K562 (cell line): ENCODE results near the gene TMPRSS5. TPM values are rescaled to one million over a fixed set of nuclear protein-coding genes. Genes with fewer than 3 reads are reported as not detected.

Experiments
- ATAC-seq: fragments of 200-7000 bp; cut with Tn5 transposase; 3 replicates; pipeline ENCODE4 v1.9.1; 2020; ENCODE audit warnings: moderate library complexity
- BruUV-seq: library from RNA; stranded (reverse); fragments of 400-500 nt; replicated peaks from 2 replicates; lab custom pipeline; 2021; lab: Mats Ljungman, UMichigan
- CTCF ChIA-PET: fragments of 300-600 bp; formaldehyde crosslinking; extraction: SDS; loops from one replicate; lab custom pipeline; 2021; ENCODE audit warnings: low intra/inter-chr PET ratio; lab: Yijun Ruan, JAX
- POLR2A ChIA-PET: fragments of 300-600, 350-650 bp; sonication (Branson Sonifier 250); formaldehyde crosslinking; extraction: SDS; loops from one replicate; lab custom pipeline; 2021; ENCODE audit warnings: antibody characterized with exemption, inconsistent platforms; lab: Yijun Ruan, JAX
- DNase-seq, 4 experiments: peaks; one replicate each; pipeline versions ENCODE4 v3.0.0 to v3.0.0-alpha.2; 2011 to 2018; ENCODE audit warnings: low spot score in 3 of 4, mixed read lengths in 3 of 4; ENCODE audit errors: extremely low read depth in 1 of 4
- FAIRE-seq: peaks from 2 replicates; lab custom pipeline; 2011; peaks lifted over from hg19 to GRCh38; lab: Jason Lieb, UNC
- H2AFZ ChIP-seq: 2 replicates; pipeline ENCODE4 v1.6.0; 2011; ENCODE audit warnings: low read depth, low read length, control low read depth, inconsistent platforms
- H3K27ac ChIP-seq: fragments of 200-600 bp; 3 replicates; pipeline ENCODE4 v1.8.0; 2011; ENCODE audit warnings: low read depth, mild to moderate bottlenecking, control low read depth, inconsistent platforms, low read length, moderate library complexity, mixed read lengths; ENCODE audit errors: extremely low read depth
- H3K27me3 ChIP-seq, 2 experiments: fragments of 300-600 bp in 1 of 2; 2 replicates in 1 of 2; 3 replicates in 1 of 2; pipeline versions ENCODE4 v1.6.0 to v1.8.0; 2011; ENCODE audit warnings: inconsistent platforms in 2 of 2, low read length in 2 of 2, mild to moderate bottlenecking in 1 of 2, mixed read lengths in 1 of 2, moderate library complexity in 1 of 2; ENCODE audit not compliant: control insufficient read depth in 2 of 2, insufficient read depth in 2 of 2
- H3K36me3 ChIP-seq: fragments of 300-600 bp; 3 replicates; pipeline ENCODE4 v1.8.0; 2011; ENCODE audit warnings: mild to moderate bottlenecking, low read length, inconsistent platforms; ENCODE audit not compliant: control insufficient read depth, insufficient read depth
- H3K4me1 ChIP-seq, 2 experiments: fragments of 200-600 bp in 1 of 2; replicated peaks in 1 of 2; 2 replicates in 1 of 2; 3 replicates in 1 of 2; pipeline versions ENCODE4 v1.5.1 to v1.8.0; 2011; ENCODE audit warnings: inconsistent platforms in 2 of 2, low read length in 2 of 2, mild to moderate bottlenecking in 1 of 2, mixed read lengths in 1 of 2, moderate library complexity in 1 of 2; ENCODE audit not compliant: control insufficient read depth in 2 of 2, insufficient read depth in 2 of 2
- H3K4me2 ChIP-seq: 2 replicates; pipeline ENCODE4 v1.6.1; 2011; ENCODE audit warnings: low read length, control low read depth, inconsistent platforms, mixed read lengths; ENCODE audit not compliant: insufficient read depth
- H3K4me3 ChIP-seq: fragments of 200-600 bp; sonication (generic), shearing (Covaris generic); 2 replicates; pipeline ENCODE4 v1.5.1; 2016; ENCODE audit warnings: control low read depth, inconsistent platforms
- H3K79me2 ChIP-seq: fragments of 200-600 bp; 3 replicates; pipeline ENCODE4 v1.8.0; 2011; ENCODE audit warnings: low read length, inconsistent platforms; ENCODE audit not compliant: control insufficient read depth, insufficient read depth
- H3K9ac ChIP-seq, 2 experiments: 2 replicates each; pipeline versions ENCODE4 v1.6.0 to v1.6.1; 2011; ENCODE audit warnings: low read depth in 2 of 2, low read length in 2 of 2, control low read depth in 1 of 2, inconsistent platforms in 1 of 2, mild to moderate bottlenecking in 1 of 2, mixed read lengths in 1 of 2; ENCODE audit not compliant: insufficient read depth in 1 of 2
- H3K9me1 ChIP-seq: one replicate; pipeline ENCODE4 v1.6.0; 2011; ENCODE audit warnings: inconsistent platforms, mild to moderate bottlenecking, low read length, moderate library complexity; ENCODE audit not compliant: control insufficient read depth, insufficient read depth
- H3K9me3 ChIP-seq: replicated peaks from 2 replicates; pipeline ENCODE4 v1.5.1; 2011; ENCODE audit warnings: low read depth, low read length, inconsistent platforms; ENCODE audit not compliant: control insufficient read depth, insufficient read depth
- H4K20me1 ChIP-seq: replicated peaks from 2 replicates; pipeline ENCODE4 v1.6.1; 2011; ENCODE audit warnings: low read length, inconsistent platforms, mixed read lengths; ENCODE audit not compliant: control insufficient read depth, insufficient read depth
- EWSR1 ChIP-seq: fragments of 450-650 bp; IDR thresholded peaks from 2 replicates; pipeline ENCODE4 v1.6.1; 2018; ENCODE audit warnings: borderline replicate concordance, mild to moderate bottlenecking, low read depth, moderate library complexity; ENCODE audit not compliant: partially characterized antibody
- TEAD2 ChIP-seq: fragments of 450-650 bp; IDR thresholded peaks from 2 replicates; pipeline ENCODE4 v1.6.1; 2016; ENCODE audit warnings: missing genetic modification characterization, control low read depth, missing compliant biosample characterization
- WGBS: fragments of 100-300 bp; shearing (Covaris generic); methylation state at CpG from one replicate; pipeline ENCODE4 v1.1.6; 2016; ENCODE audit warnings: low coverage, mixed read lengths; ENCODE audit not compliant: insufficient coverage; ENCODE audit errors: missing lambda C conversion rate; 5-methylcytosine and 5-hydroxymethylcytosine counted together
- in situ Hi-C: fragments of 300-500 bp; cut with MboI; formaldehyde crosslinking; loops from 4 replicates; pipeline ENCODE4 v1.15.0; 2018; ENCODE audit warnings: inconsistent platforms, mixed read lengths
- intact Hi-C: fragments of 100-400 bp; cut with micrococcal nuclease; formaldehyde crosslinking; loops from 2 replicates; pipeline ENCODE4 v1.14.2; 2022
- polyA plus RNA-seq, 8 experiments: library from polyadenylated mRNA; depleted of rRNA in 4 of 8; stranded (reverse) in 5 of 8; unstranded in 3 of 8; fragments of >200 nt; fragmentation: Nextera tagmentation in 2 of 8; fragmentation: Illumina TruSeq in 1 of 8; extraction: Ambion mirVana in 2 of 8; extraction: Trizol in 1 of 8; gene quantifications; 2 replicates each; pipeline versions ENCODE4 v1.2.1 to v1.2.3, GENCODE V29; 2011 to 2014; ENCODE audit warnings: inconsistent platforms in 1 of 8, missing spikeins in 1 of 8
- total RNA-seq, 7 experiments: library from RNA; depleted of rRNA in 6 of 7; stranded (reverse); fragments of >200 nt in 6 of 7; fragmentation: Illumina TruSeq in 2 of 7; extraction: Trizol in 2 of 7; gene quantifications; 2 replicates each; pipeline versions ENCODE4 v1.2.1 to v1.2.3, GENCODE V29; 2011 to 2021; ENCODE audit warnings: low replicate concordance in 1 of 7
- TF ChIP-seq, protein P1 (sequence below), 2 experiments: fragments of 450-650 bp in 1 of 2; sonication (generic) in 1 of 2; formaldehyde crosslinking in 1 of 2; IDR thresholded peaks; 2 replicates each; pipeline versions ENCODE4 v1.7.1 to v1.9.0; 2016 to 2022; ENCODE audit warnings: inconsistent platforms in 1 of 2, mild to moderate bottlenecking in 1 of 2, missing genetic modification reagents in 1 of 2

Gene TMPRSS5
- total and polyA plus RNA-seq, 9 of the 15 experiments (the other 6 are each of a cell fraction or from before 2014, with no cell fraction given) = 0.07 to 0.49 (median 0.17) TPM; not detected in 1

DNA sequence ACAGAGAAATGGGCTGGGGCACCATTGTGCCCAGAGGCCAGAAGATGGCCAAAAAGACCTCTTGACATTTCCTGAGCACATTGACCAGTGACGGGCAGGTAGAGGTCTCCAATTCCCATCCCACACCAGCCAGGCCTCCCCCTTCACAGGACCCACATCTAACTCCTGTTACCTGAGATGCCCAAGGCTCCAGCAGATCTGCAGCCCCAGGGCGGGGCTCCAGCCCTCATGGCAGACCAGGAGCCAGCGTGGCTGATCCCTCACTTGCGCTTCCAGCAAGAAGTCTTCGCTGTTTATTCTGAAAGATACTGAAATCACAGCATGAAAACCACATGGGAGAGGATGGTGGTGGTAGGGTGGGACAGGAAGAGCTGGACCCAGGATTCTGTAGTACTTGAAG lies 9.0 kb downstream of the TMPRSS5 start:
- FAIRE-seq (no peak), DNase-seq (no peak), ATAC-seq (no peak)
- peaks cover 12 to 15% of the 10 kb centered on the region in 2 experiments; a peak in 4 of 5 replicates for H3K4me1 ChIP-seq
- no TSS peak for BruUV-seq
- H3K27ac ChIP-seq = no peak overlapping the region
- H3K79me2 ChIP-seq = no peaks in the 10 kb centered on the region
- POLR2A ChIA-PET = no interaction called here
- no peaks in the 10 kb centered on the region for H4K20me1 ChIP-seq
- WGBS = 80% methylated on average over 5 of the region's 5 CpGs
- H3K9me1 ChIP-seq = no peaks in the 10 kb centered on the region
- no peak for TF ChIP-seq TEAD2
- H3K27me3 ChIP-seq = no peaks in the 10 kb centered on the region
- in situ Hi-C loops = no loop called here
- CTCF ChIA-PET = no interaction called here
- no peak overlapping the region for H3K9ac ChIP-seq
- H3K9me3 ChIP-seq = no peaks in the 10 kb centered on the region
- H3K4me2 ChIP-seq = no peak overlapping the region
- no peak overlapping the region for H2AFZ ChIP-seq
- no peak overlapping the region for H3K4me3 ChIP-seq
- intact Hi-C loops = no loop called here
- H3K36me3 ChIP-seq = no peaks in the 10 kb centered on the region

DNA sequence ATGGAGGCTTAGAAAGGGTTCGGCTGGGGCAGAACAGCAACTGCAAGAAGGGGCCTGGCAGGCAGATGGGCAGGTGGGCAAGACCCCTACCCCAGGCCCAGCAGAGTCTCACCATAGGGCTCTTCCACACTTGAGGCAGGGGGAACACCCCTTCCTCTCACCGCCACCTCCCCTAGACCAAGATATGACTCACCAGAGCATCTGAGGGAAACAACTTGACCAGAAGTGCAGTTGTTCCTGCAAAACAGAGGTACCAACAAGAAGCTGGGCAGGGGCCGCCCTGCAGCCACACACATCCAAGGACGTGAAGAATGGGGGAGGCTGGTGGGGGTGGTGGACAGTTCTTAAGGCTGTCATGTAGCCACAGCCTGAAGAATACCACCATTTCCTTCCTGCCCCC lies 10.9 kb downstream of the TMPRSS5 start:
- DNase-seq = no peak
- no peak overlapping the region for H3K9ac ChIP-seq
- no peak overlapping the region for H2AFZ ChIP-seq
- H3K79me2 ChIP-seq = no peaks in the 10 kb centered on the region
- no peak for FAIRE-seq
- H3K4me3 ChIP-seq = no peak overlapping the region
- ChIA-PET POLR2A (no interaction called here), CTCF (no interaction called here)
- H3K36me3 ChIP-seq = no peaks in the 10 kb centered on the region
- in situ Hi-C loops (no loop called here), intact Hi-C loops (no loop called here)
- peaks cover 24 to 27% of the 10 kb centered on the region in 2 experiments for H3K4me1 ChIP-seq
- H4K20me1 ChIP-seq = no peaks in the 10 kb centered on the region
- 29% methylated on average over 4 of the region's 4 CpGs for WGBS
- no peak overlapping the region for H3K27ac ChIP-seq
- BruUV-seq = no TSS peak
- H3K4me2 ChIP-seq = no peak overlapping the region
- H3K9me3 ChIP-seq = no peaks in the 10 kb centered on the region
- no peaks in the 10 kb centered on the region for H3K9me1 ChIP-seq
- ATAC-seq = no peak
- H3K27me3 ChIP-seq = no peaks in the 10 kb centered on the region
- no peak for TF ChIP-seq EWSR1
- TF ChIP-seq, protein P1, sequence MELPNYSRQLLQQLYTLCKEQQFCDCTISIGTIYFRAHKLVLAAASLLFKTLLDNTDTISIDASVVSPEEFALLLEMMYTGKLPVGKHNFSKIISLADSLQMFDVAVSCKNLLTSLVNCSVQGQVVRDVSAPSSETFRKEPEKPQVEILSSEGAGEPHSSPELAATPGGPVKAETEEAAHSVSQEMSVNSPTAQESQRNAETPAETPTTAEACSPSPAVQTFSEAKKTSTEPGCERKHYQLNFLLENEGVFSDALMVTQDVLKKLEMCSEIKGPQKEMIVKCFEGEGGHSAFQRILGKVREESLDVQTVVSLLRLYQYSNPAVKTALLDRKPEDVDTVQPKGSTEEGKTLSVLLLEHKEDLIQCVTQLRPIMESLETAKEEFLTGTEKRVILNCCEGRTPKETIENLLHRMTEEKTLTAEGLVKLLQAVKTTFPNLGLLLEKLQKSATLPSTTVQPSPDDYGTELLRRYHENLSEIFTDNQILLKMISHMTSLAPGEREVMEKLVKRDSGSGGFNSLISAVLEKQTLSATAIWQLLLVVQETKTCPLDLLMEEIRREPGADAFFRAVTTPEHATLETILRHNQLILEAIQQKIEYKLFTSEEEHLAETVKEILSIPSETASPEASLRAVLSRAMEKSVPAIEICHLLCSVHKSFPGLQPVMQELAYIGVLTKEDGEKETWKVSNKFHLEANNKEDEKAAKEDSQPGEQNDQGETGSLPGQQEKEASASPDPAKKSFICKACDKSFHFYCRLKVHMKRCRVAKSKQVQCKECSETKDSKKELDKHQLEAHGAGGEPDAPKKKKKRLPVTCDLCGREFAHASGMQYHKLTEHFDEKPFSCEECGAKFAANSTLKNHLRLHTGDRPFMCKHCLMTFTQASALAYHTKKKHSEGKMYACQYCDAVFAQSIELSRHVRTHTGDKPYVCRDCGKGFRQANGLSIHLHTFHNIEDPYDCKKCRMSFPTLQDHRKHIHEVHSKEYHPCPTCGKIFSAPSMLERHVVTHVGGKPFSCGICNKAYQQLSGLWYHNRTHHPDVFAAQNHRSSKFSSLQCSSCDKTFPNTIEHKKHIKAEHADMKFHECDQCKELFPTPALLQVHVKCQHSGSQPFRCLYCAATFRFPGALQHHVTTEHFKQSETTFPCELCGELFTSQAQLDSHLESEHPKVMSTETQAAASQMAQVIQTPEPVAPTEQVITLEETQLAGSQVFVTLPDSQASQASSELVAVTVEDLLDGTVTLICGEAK (IDR thresholded peaks at IDR 0.05) = no peak
- TF ChIP-seq, protein P1 (CRISPR knock-in tag; IDR thresholded peaks at IDR 0.05) = no peak
